ENCODE results near the gene DGCR2. TPM values are rescaled to one million over a fixed set of nuclear protein-coding genes. Genes with fewer than 3 reads are reported as not detected.

Gene DGCR2
- total and polyA plus RNA-seq, 10 of the 15 experiments (the other 5 are each of a cell fraction or from before 2014, with no cell fraction given), result 0.19 to 28.4 (median 16.0) TPM

GRCh38 chr22:19109198-19110063, 12.8 kb downstream of the DGCR2 start:
- Histone ChIP-seq H3K9me3 (replicated peaks; ENCODE audit: control insufficient read depth, insufficient read depth, low read length) (no peaks in the 10 kb centered on the region), H4K20me1 (ENCODE audit: control insufficient read depth, insufficient read depth) (peaks cover 2% of the 10 kb centered on the region; the same call in 1 of the 2 replicates), H3K4me1 (ENCODE audit: control insufficient read depth, insufficient read depth, low read length) (peaks cover 15% of the 10 kb centered on the region), H3K9ac (ENCODE audit: control insufficient read depth, insufficient read depth, low read length) (no peak overlapping the region), H3K4me3 (peak overlapping the region; percentile 6; the same call in 1 of the 2 replicates), H3K27me3 (replicated peaks in 1 of 2; ENCODE audit: control insufficient read depth in 2 of 2, insufficient read depth in 2 of 2, low read length in 1 of 2) (no peaks in the 10 kb centered on the region), H3K79me2 (ENCODE audit: control insufficient read depth, insufficient read depth, low read length) (peaks cover 61% of the 10 kb centered on the region), H2AFZ (ENCODE audit: control insufficient read depth, low read depth, low read length) (no peak overlapping the region), H3K27ac (ENCODE audit: control insufficient read depth, insufficient read depth) (peak overlapping the region; percentile 38; the same call in 1 of the 2 replicates), H3K4me2 (ENCODE audit: control insufficient read depth, insufficient read depth) (peak overlapping the region; percentile 43), H3K36me3 (ENCODE audit: control insufficient read depth in 2 of 2, insufficient read depth in 2 of 2, low read length in 1 of 2) (peaks cover 0 to 5% of the 10 kb centered on the region in 2 experiments; a peak in 2 of 4 replicates)
- CTCF ChIA-PET, result interaction anchor here (1.4 to 1.7 kb wide), 3 partner anchors 9 to 35 kb away, joined by 6 to 7 read pairs (median 6); partner anchors contain the start of gene ESS2
- POLR2A ChIA-PET, result no interaction called here
- FAIRE-seq (peak; percentile 92), DNase-seq (ENCODE audit: low read depth, low spot score) (peak; percentile 55), ATAC-seq (peak; percentile 97)
- RAD21 ChIA-PET (ENCODE audit: unreplicated experiment), result interaction anchor here (1.4 to 1.6 kb wide), 2 partner anchors 24 to 35 kb away, joined by 3 to 5 read pairs; partner anchors contain the start of gene ESS2
- in situ Hi-C loops (cut with MboI), result no loop called here
- SMC1A ChIA-PET (ENCODE audit: uncharacterized antibody, unreplicated experiment), result interaction anchor here (0.9 to 1.8 kb wide), 5 partner anchors 9 to 66 kb away, joined by 3 to 6 read pairs (median 4); partner anchors contain the start of gene DGCR2
- intact Hi-C loops (cut with micrococcal nuclease; ENCODE audit: unreplicated experiment), result loop anchor here (2.0 kb wide), 1 partner anchor 35 kb away; the partner anchor contains the start of gene ESS2
- BruUV-seq (replicated peaks), result TSS peak; percentile 26
- 20% methylated on average over 7 of the region's 7 CpGs for WGBS (ENCODE audit: insufficient coverage, insufficient replicate concordance, low lambda C conversion rate, missing lambda C conversion rate)
- TF ChIP-seq RFX5 (IDR thresholded peaks at IDR 0.05; ENCODE audit: low read depth, low read length) (peak; percentile 56; the same call in 1 of the 2 replicates), MEF2A (IDR thresholded peaks at IDR 0.05; ENCODE audit: insufficient read depth, low read depth, low read length) (no peak), GABPA (IDR thresholded peaks at IDR 0.05; ENCODE audit: low read depth) (no peak), JUND (IDR thresholded peaks at IDR 0.05; ENCODE audit: low read depth, low read length) (no peak), BCLAF1 (IDR thresholded peaks at IDR 0.05) (no peak), E2F4 (IDR thresholded peaks at IDR 0.05; ENCODE audit: low read depth, low read length) (no peak), PKNOX1 (IDR thresholded peaks at IDR 0.05) (peak; percentile 13; the same call in 1 of the 2 replicates), NBN (IDR thresholded peaks at IDR 0.05) (0 out of 2 replicates have a peak, but pooled peaks have one; percentile 24), HCFC1 (IDR thresholded peaks at IDR 0.05; ENCODE audit: low read length) (no peak), IRF5 (IDR thresholded peaks at IDR 0.05; ENCODE audit: borderline replicate concordance) (no peak), ZBED1 (IDR thresholded peaks at IDR 0.05; ENCODE audit: borderline replicate concordance) (no peak), WRNIP1 (IDR thresholded peaks at IDR 0.05; ENCODE audit: borderline replicate concordance, low read depth, low read length) (no peak), ATF7 (IDR thresholded peaks at IDR 0.05; ENCODE audit: low read depth) (0 out of 2 replicates have a peak, but pooled peaks have one; percentile 51), KDM1A (IDR thresholded peaks at IDR 0.05; ENCODE audit: borderline replicate concordance) (no peak)
